Prostate gland (tissue), 2 donors: ENCODE results near the gene PLEKHM2.

Experiments used
- POLR2A ChIP-seq: fragments of 450-650 bp; IDR thresholded peaks from one replicate; pipeline ENCODE4 v1.6.1; 2016; ENCODE audit warnings: antibody characterized with exemption, mild to moderate bottlenecking
- POLR2AphosphoS5 ChIP-seq: sonication (generic); formaldehyde crosslinking; IDR thresholded peaks from one replicate; pipeline ENCODE4 v1.6.1; 2017; ENCODE audit warnings: antibody characterized with exemption
- TF ChIP-seq, protein P1 (sequence below), 4 experiments: fragments of 200-600 bp in 2 of 4; fragments of 450-650 bp in 2 of 4; sonication (generic) in 2 of 4; IDR thresholded peaks; 1 replicate in 3 of 4; 2 replicates in 1 of 4; pipeline ENCODE4 v1.5.1; 2016 to 2019; ENCODE audit warnings: antibody characterized with exemption in 4 of 4, mild to moderate bottlenecking in 2 of 4, moderate library complexity in 2 of 4

DNA sequence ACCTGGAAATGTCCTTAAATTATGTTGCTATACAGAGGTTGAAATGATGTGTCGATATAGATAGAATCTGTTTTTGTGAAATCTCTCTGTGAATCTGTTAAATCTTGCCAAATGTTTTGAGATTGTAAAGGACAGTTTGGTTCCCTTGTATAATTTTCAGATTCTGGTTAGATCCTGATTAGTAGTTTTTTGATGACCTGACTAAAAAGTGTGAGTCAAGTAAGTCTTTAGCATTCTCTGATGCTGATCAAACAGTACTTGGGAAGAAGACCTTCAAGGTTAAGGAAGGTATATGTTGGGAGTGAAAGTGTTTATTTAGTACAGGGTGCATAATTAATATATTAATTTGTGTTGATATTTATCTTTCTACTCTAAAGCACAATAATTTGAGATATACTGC lies 34.2 kb upstream of the PLEKHM2 start:
- TF ChIP-seq, protein P1, sequence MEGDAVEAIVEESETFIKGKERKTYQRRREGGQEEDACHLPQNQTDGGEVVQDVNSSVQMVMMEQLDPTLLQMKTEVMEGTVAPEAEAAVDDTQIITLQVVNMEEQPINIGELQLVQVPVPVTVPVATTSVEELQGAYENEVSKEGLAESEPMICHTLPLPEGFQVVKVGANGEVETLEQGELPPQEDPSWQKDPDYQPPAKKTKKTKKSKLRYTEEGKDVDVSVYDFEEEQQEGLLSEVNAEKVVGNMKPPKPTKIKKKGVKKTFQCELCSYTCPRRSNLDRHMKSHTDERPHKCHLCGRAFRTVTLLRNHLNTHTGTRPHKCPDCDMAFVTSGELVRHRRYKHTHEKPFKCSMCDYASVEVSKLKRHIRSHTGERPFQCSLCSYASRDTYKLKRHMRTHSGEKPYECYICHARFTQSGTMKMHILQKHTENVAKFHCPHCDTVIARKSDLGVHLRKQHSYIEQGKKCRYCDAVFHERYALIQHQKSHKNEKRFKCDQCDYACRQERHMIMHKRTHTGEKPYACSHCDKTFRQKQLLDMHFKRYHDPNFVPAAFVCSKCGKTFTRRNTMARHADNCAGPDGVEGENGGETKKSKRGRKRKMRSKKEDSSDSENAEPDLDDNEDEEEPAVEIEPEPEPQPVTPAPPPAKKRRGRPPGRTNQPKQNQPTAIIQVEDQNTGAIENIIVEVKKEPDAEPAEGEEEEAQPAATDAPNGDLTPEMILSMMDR (IDR thresholded peaks at IDR 0.05), result no peak
- no peak for TF ChIP-seq POLR2A
- no peak for TF ChIP-seq POLR2AphosphoS5
